ENCODE measurements around the gene EIPR1. TPM values are rescaled to one million over a fixed set of nuclear protein-coding genes. Genes with fewer than 3 reads are reported as not detected.

EIPR1 gene
- total RNA-seq, 1 experiment from 2014 or later = 27.8 TPM

- no peaks in the 10 kb centered on the region for H3K23me2 ChIP-seq (ENCODE audit: insufficient read length, low read depth, low read length, poor library complexity, severe bottlenecking)
- H3K79me2 ChIP-seq (ENCODE audit: insufficient read depth, low read length) = no peaks in the 10 kb centered on the region
- H4K91ac ChIP-seq (ENCODE audit: insufficient read length, low read depth, low read length) = no peak overlapping the region
- H3K79me1 ChIP-seq (ENCODE audit: insufficient read depth, low read depth, low read length, poor library complexity, severe bottlenecking) = no peaks in the 10 kb centered on the region
- no peaks in the 10 kb centered on the region for H3K27me3 ChIP-seq (ENCODE audit: insufficient read depth, low read length)
- Mint-ChIP-seq H3K4me3 (no peak overlapping the region), H3K36me3 (ENCODE audit: insufficient read depth in 1 of 3, low read depth in 3 of 3) (peaks cover 0 to 5% (median 2%) of the 10 kb centered on the region in 3 experiments; a peak in 2 of 7 replicates), H3K4me1 (peaks cover 4 to 5% of the 10 kb centered on the region in 2 experiments; a peak in 1 of 4 replicates), H3K9me3 (peaks cover 8% of the 10 kb centered on the region in 2 experiments; a peak in 3 of 5 replicates), H3K27ac (no peak overlapping the region), H3K27me3 (ENCODE audit: low read depth) (no peaks in the 10 kb centered on the region; the same call in 1 of the 2 replicates)
- H3K4ac ChIP-seq (ENCODE audit: low read depth, low read length) = no peak overlapping the region
- no peak overlapping the region for H3K18ac ChIP-seq (ENCODE audit: insufficient read length, low read depth, low read length)
- no peak overlapping the region for H2BK20ac ChIP-seq (ENCODE audit: low read depth, low read length, poor library complexity, severe bottlenecking)
- no peak overlapping the region for H4K8ac ChIP-seq (replicated peaks; ENCODE audit: insufficient read length, low read depth, low read length)
- H3K9me3 ChIP-seq (ENCODE audit: control insufficient read depth, low read depth, low read length) = no peaks in the 10 kb centered on the region
- WGBS (ENCODE audit: extremely low coverage, insufficient read length, low lambda C conversion rate) = no CpG with 5 or more reads among the region's 7 CpGs
- TF ChIP-seq, protein P1, sequence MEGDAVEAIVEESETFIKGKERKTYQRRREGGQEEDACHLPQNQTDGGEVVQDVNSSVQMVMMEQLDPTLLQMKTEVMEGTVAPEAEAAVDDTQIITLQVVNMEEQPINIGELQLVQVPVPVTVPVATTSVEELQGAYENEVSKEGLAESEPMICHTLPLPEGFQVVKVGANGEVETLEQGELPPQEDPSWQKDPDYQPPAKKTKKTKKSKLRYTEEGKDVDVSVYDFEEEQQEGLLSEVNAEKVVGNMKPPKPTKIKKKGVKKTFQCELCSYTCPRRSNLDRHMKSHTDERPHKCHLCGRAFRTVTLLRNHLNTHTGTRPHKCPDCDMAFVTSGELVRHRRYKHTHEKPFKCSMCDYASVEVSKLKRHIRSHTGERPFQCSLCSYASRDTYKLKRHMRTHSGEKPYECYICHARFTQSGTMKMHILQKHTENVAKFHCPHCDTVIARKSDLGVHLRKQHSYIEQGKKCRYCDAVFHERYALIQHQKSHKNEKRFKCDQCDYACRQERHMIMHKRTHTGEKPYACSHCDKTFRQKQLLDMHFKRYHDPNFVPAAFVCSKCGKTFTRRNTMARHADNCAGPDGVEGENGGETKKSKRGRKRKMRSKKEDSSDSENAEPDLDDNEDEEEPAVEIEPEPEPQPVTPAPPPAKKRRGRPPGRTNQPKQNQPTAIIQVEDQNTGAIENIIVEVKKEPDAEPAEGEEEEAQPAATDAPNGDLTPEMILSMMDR (conservative IDR thresholded peaks at IDR 0.05) = no peak
- no peak overlapping the region for H2BK15ac ChIP-seq (ENCODE audit: low read depth, low read length)
- no peak overlapping the region for H2AFZ ChIP-seq (ENCODE audit: low read length)
- H3K4me2 ChIP-seq (ENCODE audit: insufficient read depth, insufficient read length, low read length) = no peak overlapping the region
- no peak for DNase-seq
- H3K4me1 ChIP-seq (ENCODE audit: insufficient read depth, low read length) = no peaks in the 10 kb centered on the region
- H3K14ac ChIP-seq (ENCODE audit: insufficient read depth, low read length) = no peak overlapping the region
- no peak overlapping the region for H3T11ph ChIP-seq (ENCODE audit: low read length)
- H3K56ac ChIP-seq (ENCODE audit: insufficient read length, low read depth, low read length) = no peak overlapping the region
- no peak overlapping the region for H3K23ac ChIP-seq (ENCODE audit: insufficient read length, low read depth, low read length)
- H4K5ac ChIP-seq (ENCODE audit: insufficient read length, low read depth, low read length) = no peak overlapping the region
- no peak overlapping the region for H2BK5ac ChIP-seq (ENCODE audit: insufficient read length, low read length)
- no peaks in the 10 kb centered on the region for H4K20me1 ChIP-seq (ENCODE audit: control insufficient read depth, insufficient read depth, insufficient read length)
- no peak overlapping the region for H3K9ac ChIP-seq (ENCODE audit: extremely low read depth, insufficient read length, low read length)
- no peak overlapping the region for H2BK120ac ChIP-seq (ENCODE audit: low read depth, low read length, poor library complexity, severe bottlenecking)
- no peak overlapping the region for H2BK12ac ChIP-seq (ENCODE audit: insufficient read length, low read depth, low read length)
- H2AK5ac ChIP-seq (ENCODE audit: insufficient read length, low read length) = no peak overlapping the region
- H3K27ac ChIP-seq (ENCODE audit: insufficient read length, low read depth, low read length) = no peak overlapping the region
These were observed 237.7 kb downstream of the EIPR1 start for GRCh38 chr2:3139906-3140305.

Other genes starting within 250 kb of the EIPR1 start
- 79.3 and 86.0 TPM in 2 replicates for gene TRAPPC12, start 1.9 kb upstream of the EIPR1 start, total RNA-seq (2021)
- gene ADI1, start 141.7 kb upstream of the EIPR1 start, total RNA-seq (2021) = 23.4 and 25.4 TPM in 2 replicates
- gene RNASEH1, start 180.5 kb upstream of the EIPR1 start, total RNA-seq (2021) = 40.4 and 42.0 TPM in 2 replicates
- 2,120 and 2,130 TPM in 2 replicates for gene RPS7, start 197.4 kb upstream of the EIPR1 start, total RNA-seq (2021)
- gene COLEC11, start 217.3 kb upstream of the EIPR1 start, total RNA-seq (2021) = 0.39 TPM in 1 of 2 replicates, not detected in the other